HepG2 (cell line): Measurements from ENCODE around the gene UNC5A. TPM values are rescaled to one million over a fixed set of nuclear protein-coding genes. Genes with fewer than 3 reads are reported as not detected.

Source experiments
- ATAC-seq: fragments of 200-7000 bp; cut with Tn5 transposase; 3 replicates; pipeline ENCODE4 v1.9.1; 2020; ENCODE audit warnings: mild to moderate bottlenecking, moderate library complexity
- BruUV-seq: library from RNA; stranded (reverse); fragments of 400-500 nt; replicated peaks from 2 replicates; lab custom pipeline; 2021; lab: Mats Ljungman, UMichigan
- CTCF ChIA-PET: fragments of 300-600 bp; formaldehyde crosslinking; extraction: SDS; loops from one replicate; lab custom pipeline; 2021; ENCODE audit warnings: low total read pairs, inconsistent platforms, low intra/inter-chr PET ratio; lab: Yijun Ruan, JAX
- POLR2A ChIA-PET: fragments of 350-600 bp; sonication (Branson Sonifier 250); formaldehyde crosslinking; loops from one replicate; lab custom pipeline; 2020; ENCODE audit warnings: antibody characterized with exemption, inconsistent platforms; lab: Yijun Ruan, JAX
- DNase-seq: peaks from one replicate; pipeline ENCODE4 v3.0.0-alpha.2; 2015; ENCODE audit warnings: low spot score
- FAIRE-seq: peaks from 3 replicates; lab custom pipeline; 2011; peaks lifted over from hg19 to GRCh38; lab: Jason Lieb, UNC
- H2AFZ ChIP-seq: one replicate; pipeline ENCODE4 v1.6.1; 2011; ENCODE audit warnings: low read length, inconsistent platforms
- H3K27ac ChIP-seq: fragments of 300-600 bp; 3 replicates; pipeline ENCODE4 v1.8.0; 2011; ENCODE audit warnings: mixed run types, mild to moderate bottlenecking, mixed read lengths, low read length, inconsistent platforms; ENCODE audit not compliant: insufficient read depth; ENCODE audit errors: extremely low read length
- H3K27me3 ChIP-seq, 2 experiments: fragments of 200-600 bp in 1 of 2; 2 replicates in 1 of 2; 3 replicates in 1 of 2; pipeline versions ENCODE4 v1.6.0 to v1.8.0; 2011; ENCODE audit warnings: low read length in 2 of 2, mild to moderate bottlenecking in 2 of 2, moderate library complexity in 2 of 2, inconsistent platforms in 1 of 2; ENCODE audit not compliant: insufficient read depth in 2 of 2, control insufficient read depth in 1 of 2
- H3K36me3 ChIP-seq, 2 experiments: fragments of 200-600 bp in 1 of 2; replicated peaks in 1 of 2; 2 replicates in 1 of 2; 3 replicates in 1 of 2; pipeline versions ENCODE4 v1.5.1 to v1.8.0; 2011; ENCODE audit warnings: low read length in 2 of 2, inconsistent platforms in 1 of 2; ENCODE audit not compliant: insufficient read depth in 2 of 2, control insufficient read depth in 1 of 2
- H3K4me1 ChIP-seq: 2 replicates; pipeline ENCODE4 v1.5.1; 2012; ENCODE audit warnings: low read length, inconsistent platforms; ENCODE audit not compliant: insufficient read depth
- H3K4me2 ChIP-seq: 2 replicates; pipeline ENCODE4 v1.6.0; 2011; ENCODE audit warnings: low read depth, low read length, inconsistent platforms
- H3K4me3 ChIP-seq, 3 experiments: fragments of 200-600 bp in 1 of 3; sonication (generic), shearing (Covaris generic) in 1 of 3; replicated peaks in 1 of 3; 2 replicates each; pipeline ENCODE4 v1.5.1; 2011 to 2016; ENCODE audit warnings: low read length in 3 of 3, inconsistent platforms in 2 of 3, low read depth in 2 of 3, mild to moderate bottlenecking in 2 of 3, control low read depth in 1 of 3, mixed read lengths in 1 of 3; ENCODE audit not compliant: insufficient read depth in 1 of 3
- H3K79me2 ChIP-seq: one replicate; pipeline ENCODE4 v1.6.1; 2011; ENCODE audit warnings: low read length, inconsistent platforms; ENCODE audit not compliant: insufficient read depth
- H3K9ac ChIP-seq: 2 replicates; pipeline ENCODE4 v1.6.0; 2011; ENCODE audit warnings: mild to moderate bottlenecking, low read depth, low read length, inconsistent platforms; ENCODE audit not compliant: insufficient read depth
- H3K9me3 ChIP-seq: 2 replicates; pipeline ENCODE4 v1.5.1; 2012; ENCODE audit warnings: mild to moderate bottlenecking, low read length
- H4K20me1 ChIP-seq: 2 replicates; pipeline ENCODE4 v1.6.0; 2011; ENCODE audit warnings: inconsistent platforms, mild to moderate bottlenecking, low read length, moderate library complexity; ENCODE audit not compliant: insufficient read depth
- ARNT ChIP-seq: fragments of 450-650 bp; IDR thresholded peaks from 2 replicates; pipeline ENCODE4 v1.6.1; 2017
- CREB3 ChIP-seq: sonication (generic); formaldehyde crosslinking; IDR thresholded peaks from 2 replicates; pipeline ENCODE4 v1.5.0; 2020; ENCODE audit warnings: missing genetic modification reagents
- CREBL2 ChIP-seq: sonication (generic); formaldehyde crosslinking; IDR thresholded peaks from 2 replicates; pipeline ENCODE4 v1.8.1; 2023; ENCODE audit warnings: missing genetic modification reagents, mild to moderate bottlenecking, borderline replicate concordance
- SP1 ChIP-seq, 2 experiments: fragments of 450-650 bp in 1 of 2; sonication (generic) in 1 of 2; formaldehyde crosslinking in 1 of 2; IDR thresholded peaks; 2 replicates each; pipeline versions ENCODE4 v1.4.0 to v1.6.1; 2016 to 2020; ENCODE audit warnings: missing genetic modification reagents in 1 of 2
- TBL1XR1 ChIP-seq: fragments of 150-350 bp; IDR thresholded peaks from 2 replicates; pipeline ENCODE4 v1.6.1; 2014; ENCODE audit warnings: borderline replicate concordance, low read length; ENCODE audit not compliant: partially characterized antibody
- ZGPAT ChIP-seq: IDR thresholded peaks from 2 replicates; pipeline ENCODE4 v1.6.1; 2016; ENCODE audit warnings: mild to moderate bottlenecking
- ZNF281 ChIP-seq: sonication (generic); formaldehyde crosslinking; IDR thresholded peaks from 2 replicates; pipeline ENCODE4 v1.4.0; 2020; ENCODE audit warnings: missing genetic modification reagents, borderline replicate concordance
- ZNF639 ChIP-seq: conservative IDR thresholded peaks from 2 replicates; pipeline ENCODE4 v1.6.1; 2018; ENCODE audit warnings: missing genetic modification reagents
- WGBS: methylation state at CpG from one replicate; pipeline ENCODE4 v1.1.6; 2017; ENCODE audit warnings: low lambda C conversion rate; 5-methylcytosine and 5-hydroxymethylcytosine counted together
- in situ Hi-C: cut with HindIII; loops from 2 replicates; pipeline ENCODE4 v1.10.0; 2017; ENCODE audit warnings: low pct_unique_long_range_greater_than_20kb; ENCODE audit not compliant: extremely low pct_ligation_motif_present
- intact Hi-C: fragments of 100-400 bp; cut with micrococcal nuclease; formaldehyde crosslinking; loops from one replicate; pipeline ENCODE4 v1.10.0; 2022; ENCODE audit not compliant: unreplicated experiment
- polyA plus RNA-seq, 8 experiments: library from polyadenylated mRNA; depleted of rRNA in 3 of 8; stranded (reverse) in 7 of 8; unstranded in 1 of 8; fragments of >200 nt; fragmentation: Illumina TruSeq in 4 of 8; extraction: Trizol in 4 of 8; gene quantifications; 2 replicates each; pipeline versions ENCODE4 v1.2.1 to v1.2.3, GENCODE V29; 2011 to 2016; ENCODE audit warnings: low read depth in 4 of 8, missing spikeins in 1 of 8, mixed read lengths in 1 of 8; ENCODE audit not compliant: insufficient read depth in 1 of 8
- total RNA-seq, 5 experiments: library from RNA; depleted of rRNA; stranded (reverse); fragments of >200 nt; fragmentation: Illumina TruSeq; extraction: Trizol; gene quantifications; 2 replicates each; pipeline ENCODE4 v1.2.3, GENCODE V29; 2016; ENCODE audit warnings: low read depth in 1 of 5

The UNC5A gene
- total and polyA plus RNA-seq, 2 of the 13 experiments (the other 11 are each of a cell fraction or from before 2014, with no cell fraction given), result not detected

- TF ChIP-seq SP1 (IDR thresholded peaks at IDR 0.05) (no peak), SP1 (CRISPR knock-in tag; IDR thresholded peaks at IDR 0.05) (no peak), ZNF281 (no peak), ZGPAT (CRISPR knock-in tag) (no peak)
- TF ChIP-seq, all 625 proteins: peak for 0
These were observed 19.4 kb upstream of the UNC5A start (continued) for GRCh38 chr5:176790941-176791340.

GRCh38 chr5:176792655-176793342, 17.6 kb upstream of the UNC5A start:
- CTCF ChIA-PET, result no interaction called here
- POLR2A ChIA-PET, result no interaction called here

More at GRCh38 chr5:176792655-176793342, 17.6 kb upstream of the UNC5A start:
- Histone ChIP-seq H3K4me3 (no peak overlapping the region), H3K79me2 (no peaks in the 10 kb centered on the region), H3K9ac (no peak overlapping the region), H3K4me2 (no peak overlapping the region), H3K9me3 (no peaks in the 10 kb centered on the region), H3K36me3 (no peaks in the 10 kb centered on the region), H3K27me3 (peaks cover 8 to 81% of the 10 kb centered on the region in 2 experiments; a peak in 4 of 5 replicates), H3K27ac (no peak overlapping the region), H3K4me1 (no peaks in the 10 kb centered on the region), H4K20me1 (no peaks in the 10 kb centered on the region), H2AFZ (no peak overlapping the region)
- DNase-seq (no peak), FAIRE-seq (no peak), ATAC-seq (no peak)
- TF ChIP-seq ARNT (no peak), ZNF639 (CRISPR knock-in tag) (no peak), CREBL2 (CRISPR knock-in tag) (no peak), CREB3 (no peak), TBL1XR1 (no peak)
- 15% methylated on average over 8 of the region's 18 CpGs for WGBS
- BruUV-seq, result no TSS peak
- in situ Hi-C loops (no loop called here), intact Hi-C loops (no loop called here)
